ENCODE results near the gene DCP2. TPM values are rescaled to one million over a fixed set of nuclear protein-coding genes. Genes with fewer than 3 reads are reported as not detected.

The DCP2 gene
- total and polyA plus RNA-seq, 2 experiments from 2014 or later: 17.6 to 23.9 TPM

DNA sequence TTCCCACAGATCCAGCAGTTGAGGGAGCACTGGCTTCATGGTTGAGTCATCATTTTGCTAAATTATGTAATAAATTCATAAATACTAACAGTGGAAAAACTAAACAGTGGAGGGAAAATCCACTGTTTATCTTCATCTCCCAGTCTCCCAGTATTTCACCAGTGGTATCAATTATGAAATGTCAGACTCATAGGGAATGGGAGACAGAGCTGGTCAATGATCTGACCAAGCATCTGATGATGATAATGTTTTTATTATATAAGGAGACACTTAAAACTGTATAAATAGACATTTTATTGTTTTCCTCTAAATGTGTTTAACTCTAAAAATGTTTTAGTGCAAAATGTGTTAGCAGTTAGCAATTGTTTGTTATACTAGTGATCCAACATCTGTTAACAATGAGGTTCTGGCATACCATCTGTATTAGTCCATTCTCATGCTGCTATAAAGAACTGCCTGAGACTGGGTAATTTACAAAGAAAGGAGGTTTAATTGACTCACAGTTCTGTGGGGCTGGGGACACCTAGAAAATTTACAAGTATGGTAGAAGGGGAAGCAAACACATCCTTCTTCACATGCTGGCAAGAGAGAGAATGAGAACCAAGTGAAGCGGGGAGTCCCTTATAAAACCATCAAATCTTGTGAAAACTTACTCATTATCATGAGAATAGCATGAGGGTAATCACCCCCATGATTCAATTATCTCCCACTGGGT is 42.8 kb upstream of the DCP2 start:
- Histone ChIP-seq H3K27me3 (no peaks in the 10 kb centered on the region), H3K4me3 (no peak overlapping the region), H3K9me3 (ENCODE audit: low read depth) (no peaks in the 10 kb centered on the region), H3K4me1 (ENCODE audit: low read depth) (peaks cover 9% of the 10 kb centered on the region), H3K36me3 (no peaks in the 10 kb centered on the region), H3K27ac (no peak overlapping the region)
- DNase-seq (ENCODE audit: low read depth in 1 of 2, low spot score in 1 of 2): peak in 1 of 2 donors; percentile 10
- TF ChIP-seq, protein P1, sequence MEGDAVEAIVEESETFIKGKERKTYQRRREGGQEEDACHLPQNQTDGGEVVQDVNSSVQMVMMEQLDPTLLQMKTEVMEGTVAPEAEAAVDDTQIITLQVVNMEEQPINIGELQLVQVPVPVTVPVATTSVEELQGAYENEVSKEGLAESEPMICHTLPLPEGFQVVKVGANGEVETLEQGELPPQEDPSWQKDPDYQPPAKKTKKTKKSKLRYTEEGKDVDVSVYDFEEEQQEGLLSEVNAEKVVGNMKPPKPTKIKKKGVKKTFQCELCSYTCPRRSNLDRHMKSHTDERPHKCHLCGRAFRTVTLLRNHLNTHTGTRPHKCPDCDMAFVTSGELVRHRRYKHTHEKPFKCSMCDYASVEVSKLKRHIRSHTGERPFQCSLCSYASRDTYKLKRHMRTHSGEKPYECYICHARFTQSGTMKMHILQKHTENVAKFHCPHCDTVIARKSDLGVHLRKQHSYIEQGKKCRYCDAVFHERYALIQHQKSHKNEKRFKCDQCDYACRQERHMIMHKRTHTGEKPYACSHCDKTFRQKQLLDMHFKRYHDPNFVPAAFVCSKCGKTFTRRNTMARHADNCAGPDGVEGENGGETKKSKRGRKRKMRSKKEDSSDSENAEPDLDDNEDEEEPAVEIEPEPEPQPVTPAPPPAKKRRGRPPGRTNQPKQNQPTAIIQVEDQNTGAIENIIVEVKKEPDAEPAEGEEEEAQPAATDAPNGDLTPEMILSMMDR (IDR thresholded peaks at IDR 0.05; ENCODE audit: low read depth, low read length): no peak

DNA sequence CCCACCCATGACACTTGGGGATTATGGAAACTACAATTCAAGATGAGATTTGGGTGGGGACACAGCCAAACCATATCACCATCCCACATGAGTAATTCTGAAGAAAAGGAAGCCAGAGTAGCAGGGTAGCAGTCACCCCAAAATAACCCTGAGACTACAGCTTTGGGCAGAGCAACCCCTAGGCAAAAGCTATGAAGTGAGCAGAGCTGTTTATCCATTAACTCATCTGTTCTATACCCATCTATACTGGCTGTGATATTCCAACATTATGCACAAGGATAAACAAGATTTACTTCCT is 42.3 kb upstream of the DCP2 start:
- Histone ChIP-seq H3K27me3 (no peaks in the 10 kb centered on the region), H3K4me1 (ENCODE audit: low read depth) (peaks cover 9% of the 10 kb centered on the region), H3K36me3 (no peaks in the 10 kb centered on the region), H3K4me3 (no peak overlapping the region), H3K27ac (no peak overlapping the region), H3K9me3 (ENCODE audit: low read depth) (no peaks in the 10 kb centered on the region)
- TF ChIP-seq, protein P1 (IDR thresholded peaks at IDR 0.05; ENCODE audit: low read depth, low read length): no peak
- no peak for DNase-seq (ENCODE audit: low read depth in 1 of 2, low spot score in 1 of 2)

DNA sequence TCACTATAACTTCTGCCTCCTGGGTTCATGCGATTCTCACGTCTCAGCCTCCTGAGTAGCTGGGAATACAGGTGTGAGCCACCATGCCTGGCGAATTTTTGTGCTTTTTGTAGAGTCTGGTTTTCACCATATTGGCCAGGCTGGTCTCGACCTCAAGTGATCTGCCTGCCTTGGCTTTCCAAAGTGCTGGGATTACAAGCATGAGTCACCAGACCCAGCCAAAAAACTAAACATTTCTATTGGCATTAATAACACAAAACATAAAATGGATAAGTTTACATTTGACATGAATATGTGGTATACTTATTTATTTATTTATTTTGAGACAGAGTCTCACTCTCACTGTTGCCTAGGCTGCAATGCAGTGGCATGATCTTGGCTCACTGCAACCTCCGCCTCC is 40.9 kb upstream of the DCP2 start:
- H3K9me3 ChIP-seq (ENCODE audit: low read depth): no peaks in the 10 kb centered on the region
- TF ChIP-seq, protein P1 (IDR thresholded peaks at IDR 0.05; ENCODE audit: low read depth, low read length): no peak
- H3K36me3 ChIP-seq: no peaks in the 10 kb centered on the region

DNA sequence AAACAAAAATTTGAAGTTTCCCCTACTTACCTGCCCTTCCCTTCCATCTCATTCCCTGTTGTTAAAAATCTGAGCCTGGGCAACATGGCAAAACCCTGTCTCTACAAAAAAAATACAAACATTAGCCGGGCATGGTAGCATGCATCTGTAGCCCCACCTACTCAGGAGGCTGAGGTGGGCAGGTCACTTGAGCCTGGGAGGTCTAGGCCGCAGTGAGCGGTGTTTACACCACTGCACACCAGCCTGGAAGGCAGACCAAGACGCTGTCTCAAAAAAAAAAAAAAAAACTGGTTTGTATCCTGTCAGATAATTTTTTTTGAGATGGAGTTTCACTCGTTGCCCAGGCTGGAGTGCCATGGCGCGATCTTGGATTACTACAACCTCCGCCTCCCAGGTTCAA is 38.3 kb upstream of the DCP2 start:
- no peak for DNase-seq (ENCODE audit: low read depth in 1 of 2, low spot score in 1 of 2)
- TF ChIP-seq, protein P1 (IDR thresholded peaks at IDR 0.05; ENCODE audit: low read depth, low read length): no peak
- Histone ChIP-seq H3K36me3 (no peaks in the 10 kb centered on the region), H3K4me1 (ENCODE audit: low read depth) (no peaks in the 10 kb centered on the region), H3K9me3 (ENCODE audit: low read depth) (no peaks in the 10 kb centered on the region), H3K27me3 (no peaks in the 10 kb centered on the region), H3K27ac (no peak overlapping the region), H3K4me3 (no peak overlapping the region)

More for the DNA sequence above, 40.9 kb upstream of the DCP2 start:
- Histone ChIP-seq H3K4me3 (no peak overlapping the region), H3K27ac (no peak overlapping the region), H3K27me3 (no peaks in the 10 kb centered on the region), H3K4me1 (ENCODE audit: low read depth) (peaks cover 9% of the 10 kb centered on the region)
- DNase-seq (ENCODE audit: low read depth in 1 of 2, low spot score in 1 of 2): no peak

DNA sequence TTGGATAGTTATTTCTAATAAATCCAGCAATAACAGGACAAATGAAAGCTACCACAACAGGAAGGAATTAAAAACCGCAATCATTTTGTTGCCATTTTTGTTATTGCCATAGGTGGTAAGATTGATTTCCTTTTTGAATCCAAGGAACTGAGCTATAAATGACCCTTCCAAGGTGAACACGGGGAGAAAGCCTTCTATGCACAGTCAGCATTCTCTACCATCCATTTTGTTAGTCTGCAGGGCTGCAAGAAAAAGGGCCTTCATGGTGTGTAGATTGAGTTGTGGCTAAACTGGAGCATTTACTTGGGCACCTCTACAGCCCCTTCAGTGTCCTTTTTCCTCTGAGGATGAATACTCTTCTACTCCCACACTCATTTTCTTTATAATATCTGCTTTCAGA is 35.9 kb upstream of the DCP2 start:
- no peaks in the 10 kb centered on the region for H3K27me3 ChIP-seq
- no peaks in the 10 kb centered on the region for H3K36me3 ChIP-seq
- no peak overlapping the region for H3K4me3 ChIP-seq
- no peak for DNase-seq (ENCODE audit: low read depth in 1 of 2, low spot score in 1 of 2)
- no peak overlapping the region for H3K27ac ChIP-seq
- TF ChIP-seq, protein P1 (IDR thresholded peaks at IDR 0.05; ENCODE audit: low read depth, low read length): no peak
- H3K4me1 ChIP-seq (ENCODE audit: low read depth): no peaks in the 10 kb centered on the region
- no peaks in the 10 kb centered on the region for H3K9me3 ChIP-seq (ENCODE audit: low read depth)

All from cardiac muscle cell (in vitro differentiated cells and primary cell).